NCI-H1694 treated with DMSO at 0.1 percent for 48 hours (cell line): ENCODE results near the gene PIMREG.

ENCODE experiments used
- DNase-seq: peaks from one replicate; lab custom pipeline; 2025; lab: John Stamatoyannopoulos, UW

The PIMREG gene

GRCh38 chr17:6439951-6440350, 4.3 kb upstream of the PIMREG start:
- DNase-seq, result no peak

DNA sequence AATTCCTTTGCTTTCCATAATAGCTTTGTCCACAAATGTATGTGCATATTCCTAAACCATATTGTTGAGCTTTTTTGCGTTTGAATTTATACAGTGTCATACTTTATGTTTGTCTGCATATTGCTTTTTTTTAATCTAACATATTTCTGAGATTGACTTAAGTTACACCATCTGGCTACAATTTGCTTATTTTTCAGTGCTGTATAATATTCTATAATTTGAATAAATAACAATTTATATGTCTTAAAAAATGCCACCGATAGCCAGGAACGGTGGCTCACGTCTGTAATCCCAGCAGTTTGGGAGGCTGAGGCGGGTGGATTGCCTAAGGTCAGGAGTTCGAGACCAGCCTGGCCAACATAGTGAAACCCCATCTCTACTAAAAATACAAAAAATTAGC, 1.5 kb upstream of the PIMREG start:
- no peak for DNase-seq

- DNase-seq, result no peak
Measured at GRCh38 chr17:6444571-6445335, 498 bp downstream of the PIMREG start.

DNA sequence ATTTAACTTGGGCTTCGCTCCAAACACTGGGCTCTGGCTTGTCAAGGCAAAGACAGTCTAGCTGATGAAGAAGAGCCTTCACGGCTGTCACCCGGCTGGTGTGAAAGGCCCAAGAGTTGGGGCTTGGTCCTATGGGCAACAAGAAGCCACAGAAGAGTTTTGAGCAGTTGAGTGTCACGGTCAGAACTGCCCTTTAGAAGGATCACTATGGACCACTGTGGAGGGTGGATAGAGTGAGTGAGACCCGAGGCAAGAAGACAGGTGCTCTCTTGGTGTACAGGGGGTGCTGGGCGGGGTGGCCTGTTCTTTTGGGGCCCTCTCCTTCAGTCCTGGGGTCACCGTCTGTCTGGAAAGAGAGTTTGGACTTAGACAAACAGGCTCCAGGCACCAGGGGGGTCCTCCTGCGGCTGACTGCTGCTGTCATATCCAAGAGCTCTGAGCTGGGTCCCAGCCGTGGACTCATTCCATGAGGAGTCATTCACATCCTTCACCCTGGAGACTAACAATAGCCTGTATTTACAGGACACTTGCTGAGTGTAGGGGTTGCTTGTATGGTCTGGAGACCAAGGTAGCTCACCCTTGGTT, 2.4 kb downstream of the PIMREG start:
- DNase-seq, result no peak

DNA sequence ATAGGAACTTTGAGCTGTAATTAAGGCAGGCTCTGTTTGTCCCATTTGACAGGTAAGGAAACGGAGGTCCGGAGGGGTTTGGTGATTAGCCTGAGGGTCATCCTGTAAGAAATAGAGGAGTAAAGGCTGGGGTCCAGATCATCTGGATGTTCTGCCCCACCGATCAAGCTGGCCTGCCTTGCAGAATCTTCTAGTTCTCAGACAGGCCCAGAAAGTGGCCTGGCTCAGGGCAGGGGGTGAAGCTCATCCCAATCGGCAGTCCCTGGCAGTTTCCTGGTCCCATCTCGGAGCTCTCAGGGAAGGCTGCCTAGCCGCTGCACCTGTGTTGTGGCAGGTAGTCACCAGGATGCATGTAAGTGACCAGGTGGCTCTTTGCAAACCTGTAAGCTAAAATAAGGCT, 4.2 kb downstream of the PIMREG start:
- DNase-seq, result no peak

GRCh38 chr17:6449307-6449706, 5.1 kb downstream of the PIMREG start:
- DNase-seq, result no peak

DNA sequence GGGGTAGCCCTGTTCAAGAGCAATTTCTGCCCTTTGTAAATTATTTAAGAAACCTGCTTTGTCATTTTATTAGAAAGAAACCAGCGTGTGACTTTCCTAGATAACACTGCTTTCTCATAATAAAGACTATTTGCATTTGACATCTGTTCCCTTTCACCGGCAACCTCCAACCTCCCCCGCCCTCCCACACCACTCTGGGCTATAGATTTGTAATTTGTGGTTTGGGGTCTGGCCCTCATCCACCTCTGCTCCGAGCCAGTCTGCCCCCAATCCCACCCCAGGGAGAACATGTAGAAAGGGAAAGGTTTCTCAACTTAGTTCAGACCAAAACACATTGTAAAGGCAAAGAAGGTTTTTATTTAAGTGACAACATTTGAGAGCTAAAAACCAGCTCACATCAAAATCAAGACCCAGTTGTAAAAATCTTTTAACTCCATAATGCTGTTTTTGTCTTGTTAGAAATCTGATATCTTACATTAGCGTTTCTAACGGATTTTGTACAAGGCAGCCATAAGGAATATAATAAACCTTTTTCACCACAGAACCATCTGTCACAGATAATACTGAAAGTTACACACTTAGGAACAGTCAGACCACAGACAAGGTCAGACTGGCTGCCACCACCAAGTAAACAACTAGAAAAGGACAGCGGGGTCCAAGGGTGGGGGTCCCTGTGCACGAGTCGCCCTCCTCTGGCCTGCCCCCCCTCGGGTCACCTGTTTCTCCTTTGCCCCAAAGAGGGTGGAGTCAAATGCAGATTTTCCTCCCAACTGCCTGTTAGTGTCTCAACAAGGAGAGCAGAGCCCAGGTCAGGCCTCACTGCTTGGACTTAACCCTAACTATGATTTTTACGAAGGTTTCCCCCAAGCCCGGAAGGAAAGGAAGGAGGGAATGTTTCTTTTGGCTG, 6.9 kb downstream of the PIMREG start:
- DNase-seq, result peak; percentile 46

GRCh38 chr17:6452471-6453266, 8.4 kb downstream of the PIMREG start:
- DNase-seq, result no peak

- no peak for DNase-seq
Measured at GRCh38 chr17:6453279-6454024, 9.2 kb downstream of the PIMREG start.

DNA sequence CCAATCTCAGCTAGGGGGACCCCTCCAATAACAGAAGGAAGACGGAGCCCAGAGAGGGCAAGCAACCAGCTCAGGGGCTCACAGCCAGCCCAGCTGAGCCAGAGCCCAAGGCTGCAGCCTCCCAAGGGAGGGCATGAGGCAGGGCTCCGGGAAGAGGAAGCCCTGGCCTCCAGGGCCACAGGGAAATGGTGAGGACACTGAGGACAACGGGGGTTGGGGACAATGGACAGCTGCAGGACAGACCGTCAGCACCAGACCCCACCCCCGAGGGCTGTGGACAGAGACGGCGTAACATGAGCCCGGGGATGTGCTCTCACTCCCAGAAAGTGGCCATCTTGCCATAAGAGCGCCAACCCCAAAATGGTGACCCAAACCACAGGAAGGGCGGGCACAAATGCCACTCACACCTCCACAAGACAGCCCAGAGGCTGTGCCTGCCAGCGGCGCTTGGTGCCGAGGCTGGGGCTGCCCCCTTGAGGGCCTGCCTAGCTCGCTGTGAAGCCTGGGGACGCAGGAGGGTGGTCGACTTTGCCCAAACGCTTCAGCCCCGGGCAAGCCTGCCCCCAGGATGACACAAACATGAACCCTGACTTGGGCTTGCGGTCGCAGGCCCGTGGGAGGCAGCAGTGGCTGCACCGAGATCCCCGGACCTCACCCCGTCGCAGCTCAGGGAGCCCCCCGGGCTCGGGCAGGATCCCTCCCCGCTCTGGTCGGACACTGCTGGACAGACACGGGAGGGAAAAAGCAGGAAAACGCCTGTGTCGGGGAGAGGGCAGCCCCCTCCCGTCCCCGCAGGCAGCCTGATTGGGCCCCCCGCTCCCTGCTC, 10.5 kb downstream of the PIMREG start:
- DNase-seq, result no peak

GRCh38 chr17:6455321-6455705, 11.1 kb downstream of the PIMREG start:
- no peak for DNase-seq

GRCh38 chr17:6456321-6456720, 12.1 kb downstream of the PIMREG start:
- no peak for DNase-seq

DNA sequence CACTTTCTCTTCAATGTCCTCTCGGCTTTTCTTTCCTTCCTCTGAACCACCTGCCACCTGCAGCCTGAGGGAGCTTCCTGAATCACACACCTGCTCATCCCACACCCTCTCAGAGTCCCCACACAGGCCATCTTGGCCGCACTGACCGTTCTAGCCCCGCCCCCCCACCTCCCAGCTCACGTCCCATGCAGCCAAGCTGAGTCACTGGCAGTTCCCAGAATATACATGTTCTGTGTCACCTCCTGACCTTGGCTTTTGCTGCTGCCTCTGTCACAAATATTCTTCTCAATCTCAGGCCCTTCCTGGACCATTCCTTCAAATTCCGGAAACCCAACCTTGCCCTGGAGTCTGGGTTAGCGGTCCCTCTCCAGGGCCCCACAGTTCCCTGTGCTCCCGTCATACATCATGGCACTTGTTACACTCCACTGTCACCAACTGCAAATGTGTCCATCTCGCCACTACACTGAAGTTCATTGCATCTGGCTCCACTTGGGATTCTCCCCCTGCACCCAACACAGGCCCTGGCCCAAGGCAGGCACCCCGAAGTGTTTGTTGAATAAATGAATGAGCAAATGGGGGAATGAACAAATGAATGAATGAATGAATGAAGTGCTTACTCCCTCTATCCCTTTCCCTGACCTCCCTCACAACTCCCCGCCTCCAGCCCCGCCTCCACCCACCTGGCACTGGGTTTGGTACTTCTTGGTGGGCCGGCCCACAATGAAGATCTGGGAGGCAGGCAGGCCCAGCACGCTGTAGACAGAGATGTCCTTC, 12.8 kb downstream of the PIMREG start:
- DNase-seq, result no peak

DNA sequence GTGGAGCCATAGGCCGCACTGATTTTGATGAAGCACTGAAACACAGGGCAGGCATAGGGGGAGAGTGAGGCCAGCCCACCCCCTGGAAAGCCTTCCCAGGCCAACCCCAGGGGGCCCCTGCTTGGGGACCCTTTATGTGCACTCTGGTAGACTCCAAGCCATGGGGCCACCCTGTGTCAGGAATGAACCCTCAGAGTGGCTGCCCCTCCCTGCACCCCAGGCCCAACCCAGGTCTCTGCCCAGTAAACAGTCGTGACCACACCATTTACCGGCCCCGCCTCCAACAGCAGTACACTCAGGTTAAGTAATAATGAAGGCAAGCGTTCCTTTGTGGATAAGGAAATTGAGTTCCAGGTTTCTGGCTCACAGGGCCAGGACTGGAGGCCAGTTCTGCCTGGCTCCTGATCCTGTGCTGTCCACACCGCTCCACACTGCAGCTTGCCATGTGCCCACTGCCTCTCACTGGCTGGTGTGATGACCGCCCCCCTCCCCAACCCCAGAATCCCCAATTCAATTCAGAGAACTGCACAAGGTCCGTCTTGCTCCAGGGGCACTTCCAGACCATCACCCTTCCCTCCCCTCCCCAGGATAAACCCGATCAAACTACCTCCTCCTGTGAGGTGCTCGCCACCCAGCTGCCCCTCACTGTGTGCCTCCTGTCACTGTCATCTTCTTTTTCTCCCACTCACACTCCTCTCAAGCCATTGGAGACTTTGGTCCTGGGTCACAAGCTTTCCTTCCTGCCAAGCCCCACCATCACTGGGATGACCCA, 13.6 kb downstream of the PIMREG start:
- no peak for DNase-seq

DNA sequence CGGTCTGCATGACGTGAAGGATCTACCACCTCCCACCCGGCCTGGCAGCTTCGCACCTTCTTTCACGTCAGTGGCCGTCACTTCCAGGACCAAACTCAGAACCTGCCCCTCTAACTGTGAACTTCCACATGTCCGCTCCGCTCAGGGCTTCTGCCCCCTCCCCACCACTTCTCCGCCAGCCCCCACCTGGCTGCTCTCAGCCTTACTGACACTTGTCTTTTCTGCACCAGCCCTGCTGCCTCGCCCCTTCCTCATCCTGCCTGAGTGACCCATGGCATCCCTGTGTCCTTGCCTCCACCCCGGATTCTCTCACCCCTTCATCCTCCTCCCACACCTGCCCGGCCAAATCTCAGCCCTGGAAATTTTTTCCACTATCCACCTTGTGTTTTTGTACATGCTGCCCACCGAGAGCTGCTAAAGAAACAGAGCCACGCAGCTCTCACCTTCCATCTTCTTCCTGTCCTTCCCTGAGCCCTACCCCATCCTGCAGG, 14.2 kb downstream of the PIMREG start:
- no peak for DNase-seq

GRCh38 chr17:6460531-6461161, 16.4 kb downstream of the PIMREG start:
- no peak for DNase-seq

GRCh38 chr17:6461246-6461645, 17.0 kb downstream of the PIMREG start:
- DNase-seq, result no peak
